H9 (cell line): ENCODE data around the gene DHX30. TPM values are rescaled to one million over a fixed set of nuclear protein-coding genes. Genes with fewer than 3 reads are reported as not detected.

ENCODE experiments used
- DNase-seq: peaks from one replicate; pipeline ENCODE4 v3.0.0-alpha.2; 2017
- H2AFZ ChIP-seq: one replicate; pipeline ENCODE4 v1.6.1; 2013; ENCODE audit warnings: mild to moderate bottlenecking, low read length, control low read depth, moderate library complexity
- H2AK5ac ChIP-seq: 2 replicates; pipeline ENCODE4 v1.6.1; 2013; ENCODE audit warnings: low read length, control low read depth, mixed read lengths; ENCODE audit not compliant: insufficient read length
- H2BK120ac ChIP-seq: one replicate; pipeline ENCODE4 v1.6.1; 2013; ENCODE audit warnings: low read depth, mild to moderate bottlenecking, low read length, control low read depth, inconsistent platforms; ENCODE audit not compliant: poor library complexity, severe bottlenecking
- H2BK12ac ChIP-seq: 2 replicates; pipeline ENCODE4 v1.6.1; 2013; ENCODE audit warnings: low read length, control low read depth, mixed read lengths, low read depth; ENCODE audit not compliant: insufficient read length
- H2BK15ac ChIP-seq: 2 replicates; pipeline ENCODE4 v1.6.1; 2013; ENCODE audit warnings: low read depth, low read length, control low read depth
- H2BK20ac ChIP-seq: one replicate; pipeline ENCODE4 v1.6.1; 2013; ENCODE audit warnings: low read depth, mild to moderate bottlenecking, low read length, control low read depth, inconsistent platforms; ENCODE audit not compliant: poor library complexity, severe bottlenecking
- H2BK5ac ChIP-seq: 2 replicates; pipeline ENCODE4 v1.6.1; 2013; ENCODE audit warnings: low read length, control low read depth, mixed read lengths; ENCODE audit not compliant: insufficient read length
- H3K14ac ChIP-seq: 2 replicates; pipeline ENCODE4 v1.6.1; 2013; ENCODE audit warnings: low read length, control low read depth; ENCODE audit not compliant: insufficient read depth
- H3K18ac ChIP-seq: 2 replicates; pipeline ENCODE4 v1.6.1; 2013; ENCODE audit warnings: low read depth, mild to moderate bottlenecking, mixed read lengths, low read length, control low read depth; ENCODE audit not compliant: insufficient read length
- H3K23ac ChIP-seq: 2 replicates; pipeline ENCODE4 v1.6.1; 2013; ENCODE audit warnings: low read length, control low read depth, mixed read lengths, low read depth; ENCODE audit not compliant: insufficient read length
- H3K23me2 ChIP-seq: 2 replicates; pipeline ENCODE4 v1.6.1; 2013; ENCODE audit warnings: low read depth, mild to moderate bottlenecking, mixed read lengths, low read length, control low read depth; ENCODE audit not compliant: insufficient read length, poor library complexity, severe bottlenecking
- H3K27ac ChIP-seq: 2 replicates; pipeline ENCODE4 v1.5.1; 2013; ENCODE audit warnings: low read length, control low read depth, mixed read lengths, low read depth; ENCODE audit not compliant: insufficient read length
- H3K27me3 ChIP-seq: 2 replicates; pipeline ENCODE4 v1.6.1; 2013; ENCODE audit warnings: low read length, control low read depth, inconsistent platforms; ENCODE audit not compliant: insufficient read depth
- H3K4ac ChIP-seq: 2 replicates; pipeline ENCODE4 v1.6.1; 2013; ENCODE audit warnings: low read depth, mild to moderate bottlenecking, control low read depth, inconsistent platforms, low read length, moderate library complexity
- H3K4me1 ChIP-seq: 2 replicates; pipeline ENCODE4 v1.6.1; 2013; ENCODE audit warnings: low read length, control low read depth, inconsistent platforms; ENCODE audit not compliant: insufficient read depth
- H3K4me2 ChIP-seq: 2 replicates; pipeline ENCODE4 v1.6.1; 2013; ENCODE audit warnings: low read length, control low read depth, mixed read lengths; ENCODE audit not compliant: insufficient read length, insufficient read depth
- H3K56ac ChIP-seq: 2 replicates; pipeline ENCODE4 v1.6.1; 2013; ENCODE audit warnings: low read depth, mild to moderate bottlenecking, mixed read lengths, low read length, control low read depth; ENCODE audit not compliant: insufficient read length
- H3K79me1 ChIP-seq: 2 replicates; pipeline ENCODE4 v1.6.1; 2013; ENCODE audit warnings: low read depth, mild to moderate bottlenecking, moderate library complexity, low read length, control low read depth, inconsistent platforms; ENCODE audit not compliant: insufficient read depth, poor library complexity, severe bottlenecking
- H3K79me2 ChIP-seq: 2 replicates; pipeline ENCODE4 v1.6.1; 2013; ENCODE audit warnings: low read length, control low read depth, inconsistent platforms; ENCODE audit not compliant: insufficient read depth
- H3K9ac ChIP-seq: 2 replicates; pipeline ENCODE4 v1.6.1; 2013; ENCODE audit warnings: low read length, control low read depth, mixed read lengths; ENCODE audit not compliant: insufficient read length; ENCODE audit errors: extremely low read depth
- H3K9me3 ChIP-seq: one replicate; pipeline ENCODE4 v1.6.1; 2013; ENCODE audit warnings: low read depth, low read length, inconsistent platforms; ENCODE audit not compliant: control insufficient read depth
- H3T11ph ChIP-seq: one replicate; pipeline ENCODE4 v1.6.1; 2013; ENCODE audit warnings: mild to moderate bottlenecking, low read length, control low read depth, inconsistent platforms
- H4K20me1 ChIP-seq: one replicate; pipeline ENCODE4 v1.6.1; 2013; ENCODE audit not compliant: control insufficient read depth, insufficient read length, insufficient read depth
- H4K5ac ChIP-seq: 2 replicates; pipeline ENCODE4 v1.6.1; 2013; ENCODE audit warnings: low read depth, mild to moderate bottlenecking, mixed read lengths, low read length, control low read depth; ENCODE audit not compliant: insufficient read length
- H4K8ac ChIP-seq: replicated peaks from 2 replicates; pipeline ENCODE4 v1.6.1; 2013; ENCODE audit warnings: low read length, control low read depth, mixed read lengths, low read depth; ENCODE audit not compliant: insufficient read length
- H4K91ac ChIP-seq: 2 replicates; pipeline ENCODE4 v1.6.1; 2013; ENCODE audit warnings: low read depth, mild to moderate bottlenecking, moderate library complexity, mixed read lengths, low read length, control low read depth; ENCODE audit not compliant: insufficient read length
- H3K27ac Mint-ChIP-seq, 3 experiments: 2 replicates in 2 of 3; 3 replicates in 1 of 3; pipeline ENCODE4 v1.8.0; 2020 to 2021; ENCODE audit warnings: mixed read lengths in 3 of 3, mild to moderate bottlenecking in 1 of 3, moderate library complexity in 1 of 3
- H3K27me3 Mint-ChIP-seq: 2 replicates; pipeline ENCODE4 v1.8.0; 2021; ENCODE audit warnings: low read depth, mild to moderate bottlenecking, moderate library complexity, mixed read lengths
- H3K36me3 Mint-ChIP-seq, 3 experiments: 2 replicates in 2 of 3; 3 replicates in 1 of 3; pipeline ENCODE4 v1.8.0; 2020 to 2021; ENCODE audit warnings: low read depth in 3 of 3, mixed read lengths in 3 of 3; ENCODE audit not compliant: insufficient read depth in 1 of 3
- H3K4me1 Mint-ChIP-seq, 2 experiments: 2 replicates each; pipeline ENCODE4 v1.8.0; 2020; ENCODE audit warnings: mixed read lengths in 2 of 2
- H3K4me3 Mint-ChIP-seq, 2 experiments: 2 replicates in 1 of 2; 3 replicates in 1 of 2; pipeline ENCODE4 v1.8.0; 2020 to 2021; ENCODE audit warnings: mild to moderate bottlenecking in 2 of 2, mixed read lengths in 2 of 2, moderate library complexity in 1 of 2
- H3K9me3 Mint-ChIP-seq, 2 experiments: 2 replicates in 1 of 2; 3 replicates in 1 of 2; pipeline ENCODE4 v1.8.0; 2020; ENCODE audit warnings: mild to moderate bottlenecking in 2 of 2, mixed read lengths in 2 of 2, moderate library complexity in 1 of 2
- WGBS: extraction: QIAGEN DNeasy Blood & Tissue Kit; methylation state at CpG from one replicate; pipeline ENCODE4 v1.1.7; 2013; ENCODE audit warnings: missing lambda C conversion rate, low lambda C conversion rate, mixed read lengths; ENCODE audit not compliant: insufficient read length; ENCODE audit errors: extremely low coverage; 5-methylcytosine and 5-hydroxymethylcytosine counted together
- total RNA-seq: library from RNA; stranded (reverse); gene quantifications from 2 replicates; pipeline ENCODE4 v1.2.1, GENCODE V29; 2021
- TF ChIP-seq, protein P1 (sequence below): fragments of 200-600 bp; sonication (generic); conservative IDR thresholded peaks from 3 replicates; pipeline ENCODE4 v1.8.0; 2021; ENCODE audit warnings: antibody characterized with exemption, mild to moderate bottlenecking

Gene DHX30
- total RNA-seq, 1 experiment from 2014 or later = 107 TPM

DNA sequence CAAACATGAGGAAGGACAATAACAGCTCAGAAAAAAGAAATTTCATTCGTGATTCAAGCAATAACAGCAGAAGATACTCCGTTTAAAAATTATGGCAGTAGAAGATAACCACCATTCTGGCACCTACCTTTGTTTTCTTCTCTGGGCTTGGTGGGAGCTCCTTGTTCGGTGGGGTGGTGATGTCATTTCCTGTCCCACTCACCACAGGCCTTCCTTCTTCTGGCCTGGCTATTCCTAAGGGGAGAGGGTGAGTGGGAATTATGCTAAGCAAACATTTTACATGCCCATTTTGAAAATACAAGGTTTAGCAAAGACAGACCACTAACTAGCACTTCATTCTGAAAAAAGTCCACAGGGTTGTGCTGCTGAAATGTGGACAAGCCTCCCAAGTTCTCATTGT is 74.4 kb downstream of the DHX30 start:
- no peaks in the 10 kb centered on the region for H3K23me2 ChIP-seq
- no peak for DNase-seq
- no peak overlapping the region for H3K23ac ChIP-seq
- H3K79me1 ChIP-seq = no peaks in the 10 kb centered on the region
- H3T11ph ChIP-seq = no peak overlapping the region
- H4K20me1 ChIP-seq = no peaks in the 10 kb centered on the region
- H2BK5ac ChIP-seq = no peak overlapping the region
- H3K36me3 Mint-ChIP-seq = peaks cover 8 to 34% (median 22%) of the 10 kb centered on the region in 3 experiments
- H2AK5ac ChIP-seq = no peak overlapping the region
- no CpG with 5 or more reads among the region's 3 CpGs for WGBS
- no peak overlapping the region for H2BK20ac ChIP-seq
- no peak overlapping the region for H2BK120ac ChIP-seq
- H3K27ac Mint-ChIP-seq = peak overlapping the region in 1 of 3 experiments; percentile 15; a peak in 2 of 7 replicates
- no peaks in the 10 kb centered on the region for H3K9me3 ChIP-seq
- no peak overlapping the region for H3K56ac ChIP-seq
- H3K27me3 Mint-ChIP-seq = no peaks in the 10 kb centered on the region
- H3K27me3 ChIP-seq = no peaks in the 10 kb centered on the region
- TF ChIP-seq, protein P1, sequence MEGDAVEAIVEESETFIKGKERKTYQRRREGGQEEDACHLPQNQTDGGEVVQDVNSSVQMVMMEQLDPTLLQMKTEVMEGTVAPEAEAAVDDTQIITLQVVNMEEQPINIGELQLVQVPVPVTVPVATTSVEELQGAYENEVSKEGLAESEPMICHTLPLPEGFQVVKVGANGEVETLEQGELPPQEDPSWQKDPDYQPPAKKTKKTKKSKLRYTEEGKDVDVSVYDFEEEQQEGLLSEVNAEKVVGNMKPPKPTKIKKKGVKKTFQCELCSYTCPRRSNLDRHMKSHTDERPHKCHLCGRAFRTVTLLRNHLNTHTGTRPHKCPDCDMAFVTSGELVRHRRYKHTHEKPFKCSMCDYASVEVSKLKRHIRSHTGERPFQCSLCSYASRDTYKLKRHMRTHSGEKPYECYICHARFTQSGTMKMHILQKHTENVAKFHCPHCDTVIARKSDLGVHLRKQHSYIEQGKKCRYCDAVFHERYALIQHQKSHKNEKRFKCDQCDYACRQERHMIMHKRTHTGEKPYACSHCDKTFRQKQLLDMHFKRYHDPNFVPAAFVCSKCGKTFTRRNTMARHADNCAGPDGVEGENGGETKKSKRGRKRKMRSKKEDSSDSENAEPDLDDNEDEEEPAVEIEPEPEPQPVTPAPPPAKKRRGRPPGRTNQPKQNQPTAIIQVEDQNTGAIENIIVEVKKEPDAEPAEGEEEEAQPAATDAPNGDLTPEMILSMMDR = no peak
- H4K91ac ChIP-seq = no peak overlapping the region
- H3K4me3 Mint-ChIP-seq = no peak overlapping the region
- no peak overlapping the region for H3K14ac ChIP-seq
- no peak overlapping the region for H2BK12ac ChIP-seq
- H2AFZ ChIP-seq = no peak overlapping the region
- no peaks in the 10 kb centered on the region for H3K9me3 Mint-ChIP-seq
- H3K4ac ChIP-seq = no peak overlapping the region
- no peak overlapping the region for H3K18ac ChIP-seq
- H3K4me1 Mint-ChIP-seq = peaks cover 11 to 14% of the 10 kb centered on the region in 2 experiments
- H3K4me2 ChIP-seq = no peak overlapping the region
- H2BK15ac ChIP-seq = no peak overlapping the region
- no peak overlapping the region for H3K27ac ChIP-seq
- no peak overlapping the region for H4K5ac ChIP-seq
- H3K79me2 ChIP-seq = no peaks in the 10 kb centered on the region
- H3K9ac ChIP-seq = no peak overlapping the region
- H4K8ac ChIP-seq = no peak overlapping the region
- H3K4me1 ChIP-seq = no peaks in the 10 kb centered on the region
